ENCODE results near the gene C16orf74.

DNA sequence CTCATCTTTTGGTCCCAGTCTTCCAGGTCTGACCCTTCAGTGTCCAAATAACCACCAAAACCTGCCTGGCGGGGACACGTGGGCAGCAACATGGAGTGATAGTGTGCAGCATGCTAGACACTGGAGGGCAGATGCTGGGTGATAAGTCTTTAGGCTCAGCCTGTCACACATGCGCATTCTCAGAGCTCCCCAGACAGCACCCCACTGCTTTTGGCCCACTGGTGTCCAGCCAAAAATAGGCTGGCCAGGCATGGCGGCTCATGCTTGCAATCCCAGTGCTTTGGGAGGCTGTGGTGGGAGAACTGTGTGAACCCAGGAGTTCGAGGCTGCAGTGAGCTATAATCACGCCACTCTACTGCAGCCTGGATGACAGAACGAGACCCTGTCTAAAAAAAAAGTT is 74.4 kb downstream of the C16orf74 start:
- TF ChIP-seq, protein P1, sequence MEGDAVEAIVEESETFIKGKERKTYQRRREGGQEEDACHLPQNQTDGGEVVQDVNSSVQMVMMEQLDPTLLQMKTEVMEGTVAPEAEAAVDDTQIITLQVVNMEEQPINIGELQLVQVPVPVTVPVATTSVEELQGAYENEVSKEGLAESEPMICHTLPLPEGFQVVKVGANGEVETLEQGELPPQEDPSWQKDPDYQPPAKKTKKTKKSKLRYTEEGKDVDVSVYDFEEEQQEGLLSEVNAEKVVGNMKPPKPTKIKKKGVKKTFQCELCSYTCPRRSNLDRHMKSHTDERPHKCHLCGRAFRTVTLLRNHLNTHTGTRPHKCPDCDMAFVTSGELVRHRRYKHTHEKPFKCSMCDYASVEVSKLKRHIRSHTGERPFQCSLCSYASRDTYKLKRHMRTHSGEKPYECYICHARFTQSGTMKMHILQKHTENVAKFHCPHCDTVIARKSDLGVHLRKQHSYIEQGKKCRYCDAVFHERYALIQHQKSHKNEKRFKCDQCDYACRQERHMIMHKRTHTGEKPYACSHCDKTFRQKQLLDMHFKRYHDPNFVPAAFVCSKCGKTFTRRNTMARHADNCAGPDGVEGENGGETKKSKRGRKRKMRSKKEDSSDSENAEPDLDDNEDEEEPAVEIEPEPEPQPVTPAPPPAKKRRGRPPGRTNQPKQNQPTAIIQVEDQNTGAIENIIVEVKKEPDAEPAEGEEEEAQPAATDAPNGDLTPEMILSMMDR (IDR thresholded peaks at IDR 0.05) = no peak
- TF ChIP-seq EP300 (IDR thresholded peaks at IDR 0.05) (no peak), POLR2A (IDR thresholded peaks at IDR 0.05) (no peak), POLR2AphosphoS5 (IDR thresholded peaks at IDR 0.05) (no peak)
